Activated B cell treated with CpG ODN at 0.5 μM for 24 hours (primary cell): Measurements from ENCODE around the gene AOX1. TPM values are rescaled to one million over a fixed set of nuclear protein-coding genes. Genes with fewer than 3 reads are reported as not detected.

Source experiments
- ATAC-seq: fragments of 200-7000 bp; cut with Tn5 transposase; one replicate; pipeline ENCODE4 v1.10.0; 2021; ENCODE audit warnings: low read depth, mild to moderate bottlenecking, moderate library complexity
- CTCF ChIA-PET: fragments of 350-600 bp; sonication (Branson Sonifier 250); formaldehyde crosslinking; loops from one replicate; lab custom pipeline; 2021; ENCODE audit warnings: antibody characterized with exemption; lab: Charles Lee
- POLR2A ChIA-PET: fragments of 350-600 bp; sonication (Branson Sonifier 250); formaldehyde crosslinking; loops from one replicate; lab custom pipeline; 2021; ENCODE audit warnings: antibody characterized with exemption; lab: Charles Lee
- DNase-seq: peaks from one replicate; pipeline ENCODE4 v3.0.0; 2022
- H3K27ac Mint-ChIP-seq: one replicate; pipeline ENCODE4 v1.8.0; 2020; ENCODE audit warnings: mixed read lengths
- H3K27me3 Mint-ChIP-seq: one replicate; pipeline ENCODE4 v1.8.0; 2021; ENCODE audit warnings: mixed read lengths
- H3K36me3 Mint-ChIP-seq: one replicate; pipeline ENCODE4 v1.8.0; 2021; ENCODE audit warnings: low read depth, mixed read lengths
- H3K4me1 Mint-ChIP-seq: one replicate; pipeline ENCODE4 v1.8.0; 2021; ENCODE audit warnings: mixed read lengths
- H3K4me3 Mint-ChIP-seq: one replicate; pipeline ENCODE4 v1.8.0; 2020; ENCODE audit warnings: mild to moderate bottlenecking, mixed read lengths
- H3K9me3 Mint-ChIP-seq: one replicate; pipeline ENCODE4 v1.8.0; 2020; ENCODE audit warnings: mixed read lengths
- CTCF ChIP-seq: fragments of 200-600 bp; IDR thresholded peaks from one replicate; pipeline ENCODE4 v1.8.0; 2022; ENCODE audit warnings: antibody characterized with exemption, mild to moderate bottlenecking
- intact Hi-C: fragments of 100-400 bp; cut with micrococcal nuclease; formaldehyde crosslinking; loops from one replicate; pipeline ENCODE4 v1.15.1; 2024
- total RNA-seq: library from RNA; stranded (reverse); gene quantifications from 2 replicates; pipeline ENCODE4 v1.2.3, GENCODE V29; 2022

Gene AOX1
- total RNA-seq, 1 donor from 2014 or later: 0.24 TPM

GRCh38 chr2:200586644-200586975, 796 bp downstream of the AOX1 start:
- no peak overlapping the region for H3K27ac Mint-ChIP-seq

GRCh38 chr2:200587007-200587616, 1.3 kb downstream of the AOX1 start:
- intact Hi-C loops: no loop called here
- no peak for ATAC-seq

More at GRCh38 chr2:200586644-200586975, 796 bp downstream of the AOX1 start:
- no peak for DNase-seq
- intact Hi-C loops: no loop called here
- POLR2A ChIA-PET: no interaction called here
- H3K36me3 Mint-ChIP-seq: no peaks in the 10 kb centered on the region
- no peak for ATAC-seq
- H3K9me3 Mint-ChIP-seq: no peaks in the 10 kb centered on the region
- peak overlapping the region; percentile 83 for H3K4me3 Mint-ChIP-seq
- H3K4me1 Mint-ChIP-seq: peaks cover 14% of the 10 kb centered on the region
- CTCF ChIA-PET: no interaction called here
- TF ChIP-seq CTCF: no peak
- H3K27me3 Mint-ChIP-seq: peaks cover 24% of the 10 kb centered on the region

GRCh38 chr2:200588076-200588678, 2.4 kb downstream of the AOX1 start:
- no peaks in the 10 kb centered on the region for H3K9me3 Mint-ChIP-seq
- ATAC-seq: no peak
- H3K27me3 Mint-ChIP-seq: peaks cover 29% of the 10 kb centered on the region
- no peak for DNase-seq
- ChIA-PET CTCF (no interaction called here), POLR2A (no interaction called here)
- H3K4me1 Mint-ChIP-seq: peaks cover 14% of the 10 kb centered on the region
- no peak for TF ChIP-seq CTCF
- no peaks in the 10 kb centered on the region for H3K36me3 Mint-ChIP-seq
- H3K4me3 Mint-ChIP-seq: no peak overlapping the region
- intact Hi-C loops: no loop called here
- H3K27ac Mint-ChIP-seq: no peak overlapping the region

More at GRCh38 chr2:200587007-200587616, 1.3 kb downstream of the AOX1 start:
- Mint-ChIP-seq H3K36me3 (no peaks in the 10 kb centered on the region), H3K4me3 (no peak overlapping the region), H3K27ac (no peak overlapping the region), H3K4me1 (peaks cover 14% of the 10 kb centered on the region), H3K27me3 (peaks cover 26% of the 10 kb centered on the region), H3K9me3 (no peaks in the 10 kb centered on the region)
- no peak for TF ChIP-seq CTCF
- CTCF ChIA-PET: no interaction called here
- POLR2A ChIA-PET: no interaction called here
- no peak for DNase-seq

GRCh38 chr2:200590090-200590489, 4.3 kb downstream of the AOX1 start:
- Mint-ChIP-seq H3K36me3 (no peaks in the 10 kb centered on the region), H3K9me3 (no peaks in the 10 kb centered on the region), H3K27ac (no peak overlapping the region), H3K4me3 (no peak overlapping the region), H3K4me1 (peaks cover 7% of the 10 kb centered on the region), H3K27me3 (peaks cover 21% of the 10 kb centered on the region)
- ChIA-PET CTCF (no interaction called here), POLR2A (no interaction called here)
- TF ChIP-seq CTCF: no peak
- ATAC-seq (no peak), DNase-seq (no peak)
- intact Hi-C loops: no loop called here

- CTCF ChIA-PET: no interaction called here
- DNase-seq: no peak
Measured at GRCh38 chr2:200591308-200591707, 5.5 kb downstream of the AOX1 start.

More at GRCh38 chr2:200591308-200591707, 5.5 kb downstream of the AOX1 start:
- Mint-ChIP-seq H3K27me3 (peaks cover 23% of the 10 kb centered on the region), H3K4me3 (no peak overlapping the region), H3K36me3 (no peaks in the 10 kb centered on the region), H3K4me1 (peaks cover 2% of the 10 kb centered on the region), H3K9me3 (no peaks in the 10 kb centered on the region), H3K27ac (no peak overlapping the region)
- intact Hi-C loops: no loop called here
- POLR2A ChIA-PET: no interaction called here
- ATAC-seq: no peak
- TF ChIP-seq CTCF: no peak
